ENCODE data around the gene UGT1A6. TPM values are rescaled to one million over a fixed set of nuclear protein-coding genes. Genes with fewer than 3 reads are reported as not detected.

UGT1A6 gene
- total and polyA plus RNA-seq, 8 donors, result 0.05 to 0.69 TPM; not detected in 6

DNA sequence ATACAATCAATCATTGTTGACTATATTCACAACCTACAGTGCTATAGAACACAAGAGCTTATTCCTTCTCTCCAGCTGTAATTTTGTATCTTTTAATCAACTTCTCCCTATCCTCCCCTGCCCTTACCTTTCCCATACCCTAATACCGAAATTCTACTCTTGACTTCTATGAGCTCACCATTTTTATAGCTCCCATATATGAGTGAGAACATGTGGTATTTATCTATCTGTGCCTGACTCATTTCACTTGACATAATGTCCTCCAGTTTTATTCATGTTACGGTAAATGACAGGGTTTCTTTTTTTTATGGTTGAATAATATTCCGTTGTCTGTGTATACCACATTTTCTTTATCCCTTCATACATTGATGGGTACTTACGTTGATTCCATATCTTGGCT lies 88.1 kb downstream of the UGT1A6 start:
- DNase-seq (no peak), FAIRE-seq (no peak), ATAC-seq (no peak)
- no peak overlapping the region for H3K4me3 ChIP-seq
- TF ChIP-seq, protein P1, sequence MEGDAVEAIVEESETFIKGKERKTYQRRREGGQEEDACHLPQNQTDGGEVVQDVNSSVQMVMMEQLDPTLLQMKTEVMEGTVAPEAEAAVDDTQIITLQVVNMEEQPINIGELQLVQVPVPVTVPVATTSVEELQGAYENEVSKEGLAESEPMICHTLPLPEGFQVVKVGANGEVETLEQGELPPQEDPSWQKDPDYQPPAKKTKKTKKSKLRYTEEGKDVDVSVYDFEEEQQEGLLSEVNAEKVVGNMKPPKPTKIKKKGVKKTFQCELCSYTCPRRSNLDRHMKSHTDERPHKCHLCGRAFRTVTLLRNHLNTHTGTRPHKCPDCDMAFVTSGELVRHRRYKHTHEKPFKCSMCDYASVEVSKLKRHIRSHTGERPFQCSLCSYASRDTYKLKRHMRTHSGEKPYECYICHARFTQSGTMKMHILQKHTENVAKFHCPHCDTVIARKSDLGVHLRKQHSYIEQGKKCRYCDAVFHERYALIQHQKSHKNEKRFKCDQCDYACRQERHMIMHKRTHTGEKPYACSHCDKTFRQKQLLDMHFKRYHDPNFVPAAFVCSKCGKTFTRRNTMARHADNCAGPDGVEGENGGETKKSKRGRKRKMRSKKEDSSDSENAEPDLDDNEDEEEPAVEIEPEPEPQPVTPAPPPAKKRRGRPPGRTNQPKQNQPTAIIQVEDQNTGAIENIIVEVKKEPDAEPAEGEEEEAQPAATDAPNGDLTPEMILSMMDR (IDR thresholded peaks at IDR 0.05), result no peak
- no peaks in the 10 kb centered on the region for H3K4me1 ChIP-seq
- 71 to 83% methylated on average over 4 of the region's 4 CpGs for WGBS, 2 donors
- H3K36me3 ChIP-seq, result no peaks in the 10 kb centered on the region
- intact Hi-C loops (cut with DNase I), result no loop called here
- no peaks in the 10 kb centered on the region for H3K27me3 ChIP-seq
- no peaks in the 10 kb centered on the region for H3K9me3 ChIP-seq
- H3K27ac ChIP-seq, result no peak overlapping the region

DNA sequence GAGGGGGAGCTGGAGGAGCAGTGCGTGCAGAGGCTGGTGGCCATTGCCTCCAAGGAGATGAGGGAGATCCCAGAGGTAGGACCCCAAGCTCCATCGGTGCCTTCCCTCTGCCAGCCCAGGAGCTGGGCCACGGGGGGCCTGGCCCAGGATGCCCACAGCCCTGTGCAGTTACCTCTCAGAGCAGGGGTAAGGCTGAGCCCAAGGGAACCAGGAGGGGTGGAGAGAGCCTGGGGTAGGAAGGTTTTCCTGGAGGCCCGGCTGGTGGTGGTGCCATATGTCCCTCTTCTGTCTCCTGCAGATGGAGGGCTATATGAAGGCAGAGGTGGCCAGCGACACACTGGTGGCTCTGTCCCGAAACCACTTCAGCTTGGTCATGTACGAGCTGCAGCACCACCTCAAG lies 96.9 kb downstream of the UGT1A6 start:
- ATAC-seq, result no peak
- TF ChIP-seq, protein P1 (IDR thresholded peaks at IDR 0.05), result no peak

DNA sequence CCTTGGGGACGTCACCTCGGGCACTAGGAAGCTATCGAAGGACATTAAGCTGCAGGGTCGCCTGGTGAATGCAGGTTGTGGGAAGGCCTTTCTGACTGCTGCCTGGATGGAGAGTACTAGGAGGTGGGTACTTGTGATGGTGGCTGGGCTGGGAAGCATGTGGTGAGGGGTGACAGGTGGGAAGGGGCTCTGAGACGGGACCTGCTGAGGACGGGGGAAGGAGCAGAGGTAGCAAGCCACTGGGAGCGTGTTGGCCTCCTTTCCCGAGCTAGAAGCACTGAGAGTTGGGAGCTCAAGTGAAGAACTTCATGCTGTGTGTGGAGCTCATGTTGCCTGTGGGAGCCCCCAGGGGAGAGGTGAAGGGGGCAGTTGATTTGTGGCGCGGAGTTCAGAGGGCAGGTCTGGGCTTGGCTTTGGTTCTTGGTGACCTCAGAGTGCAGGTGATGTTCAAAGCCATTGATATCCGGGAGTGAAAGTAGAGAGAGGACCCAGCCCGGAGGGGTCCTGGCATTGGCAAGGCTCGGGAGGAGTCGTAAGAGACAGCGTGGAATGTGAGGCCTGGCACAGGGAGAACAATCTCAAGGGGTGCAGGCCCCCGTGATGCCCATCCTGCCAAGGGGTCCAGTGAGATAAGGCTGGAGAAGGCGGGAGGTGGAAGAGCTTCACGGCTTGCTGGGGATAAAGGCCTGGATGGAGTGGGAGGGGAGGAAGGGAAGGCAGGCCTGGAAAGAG lies 98.6 kb downstream of the UGT1A6 start:
- 68 to 72% methylated on average over 18 of the region's 18 CpGs for WGBS, 2 donors
- Histone ChIP-seq H3K27ac (no peak overlapping the region), H3K4me3 (no peak overlapping the region), H3K27me3 (no peaks in the 10 kb centered on the region), H3K9me3 (no peaks in the 10 kb centered on the region), H3K36me3 (no peaks in the 10 kb centered on the region), H3K4me1 (no peaks in the 10 kb centered on the region)
- ATAC-seq (no peak), FAIRE-seq (no peak), DNase-seq (no peak)
- TF ChIP-seq, protein P1 (IDR thresholded peaks at IDR 0.05), result no peak
- intact Hi-C loops (cut with DNase I), result no loop called here

More for the DNA sequence above, 96.9 kb downstream of the UGT1A6 start:
- intact Hi-C loops (cut with DNase I), result no loop called here
- no peak overlapping the region for H3K27ac ChIP-seq
- H3K4me3 ChIP-seq, result no peak overlapping the region
- WGBS, 2 donors, result 85 to 89% methylated on average over 7 of the region's 7 CpGs
- H3K4me1 ChIP-seq, result no peaks in the 10 kb centered on the region
- H3K36me3 ChIP-seq, result no peaks in the 10 kb centered on the region
- no peak for FAIRE-seq
- no peaks in the 10 kb centered on the region for H3K27me3 ChIP-seq
- DNase-seq, result no peak
- H3K9me3 ChIP-seq, result no peaks in the 10 kb centered on the region

DNA sequence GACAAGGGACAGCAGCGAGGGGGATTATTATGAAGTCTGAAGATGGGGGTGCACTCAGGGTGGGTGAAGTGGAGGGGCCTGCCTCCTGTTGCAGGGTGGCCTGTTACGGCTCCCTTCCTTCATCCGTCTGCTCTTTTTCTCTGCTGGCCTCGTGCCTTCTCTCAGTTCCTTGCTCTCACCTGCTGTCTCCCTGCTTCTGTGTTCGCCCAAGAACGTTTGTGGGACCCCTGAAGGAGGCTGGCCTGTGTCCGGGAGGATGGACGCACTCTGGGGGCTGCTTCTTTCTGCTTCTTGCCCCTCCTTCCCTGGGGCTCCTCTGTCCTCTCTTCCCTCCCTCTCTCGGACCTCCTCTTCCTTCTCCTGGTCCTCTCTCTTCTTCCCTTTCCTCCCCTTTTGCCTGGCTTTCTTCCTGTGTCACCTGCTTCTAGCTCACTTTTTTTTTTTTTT lies 99.2 kb downstream of the UGT1A6 start:
- WGBS, 2 donors, result 60% methylated on average over 8 to 9 of the region's 9 CpGs
- Histone ChIP-seq H3K36me3 (no peaks in the 10 kb centered on the region), H3K27me3 (no peaks in the 10 kb centered on the region), H3K4me3 (no peak overlapping the region), H3K9me3 (no peaks in the 10 kb centered on the region), H3K27ac (no peak overlapping the region), H3K4me1 (no peaks in the 10 kb centered on the region)
- intact Hi-C loops (cut with DNase I), result no loop called here
- TF ChIP-seq, protein P1 (IDR thresholded peaks at IDR 0.05), result no peak
- no peak for DNase-seq
- FAIRE-seq, result no peak
- no peak for ATAC-seq

DNA sequence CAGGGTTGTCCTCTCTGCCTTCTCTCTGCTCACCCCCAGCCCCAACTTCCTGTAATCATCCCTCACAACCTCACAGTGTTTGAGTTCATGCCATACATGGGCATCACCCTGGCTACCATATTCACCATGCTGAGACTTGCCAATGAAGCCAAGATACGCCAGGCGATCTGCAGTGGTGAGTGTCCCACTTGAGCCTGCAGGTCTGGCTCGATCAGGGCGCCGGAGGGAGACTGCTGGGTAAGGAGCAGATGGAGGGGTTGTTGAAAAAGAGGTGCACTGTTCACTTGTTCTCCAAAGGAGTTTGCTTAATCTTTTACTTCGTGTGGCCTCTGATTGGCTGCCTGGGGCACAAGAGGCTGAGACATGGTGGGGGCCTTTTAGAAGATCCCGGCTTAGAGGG lies 100.0 kb downstream of the UGT1A6 start:
- DNase-seq (no peak), ATAC-seq (no peak), FAIRE-seq (no peak)
- H3K27ac ChIP-seq, result no peak overlapping the region
- TF ChIP-seq, protein P1 (IDR thresholded peaks at IDR 0.05), result no peak
- H3K4me1 ChIP-seq, result no peaks in the 10 kb centered on the region
- H3K27me3 ChIP-seq, result no peaks in the 10 kb centered on the region
- intact Hi-C loops (cut with DNase I), result no loop called here
- H3K4me3 ChIP-seq, result no peak overlapping the region
- no peaks in the 10 kb centered on the region for H3K36me3 ChIP-seq
- 75 to 91% methylated on average over 7 of the region's 7 CpGs for WGBS, 2 donors
- H3K9me3 ChIP-seq, result no peaks in the 10 kb centered on the region
